DLD1 (cell line): ENCODE results near the gene SCGB1D1.

Experiments used
- in situ Hi-C: cut with HindIII; loops from 2 replicates; pipeline ENCODE4 v1.10.0; 2017; ENCODE audit warnings: low sequenced_read_pairs

Gene SCGB1D1

GRCh38 chr11:62221498-62221897 is 31.5 kb downstream of the SCGB1D1 start:
- in situ Hi-C loops: no loop called here

GRCh38 chr11:62223095-62223494 is 33.1 kb downstream of the SCGB1D1 start:
- in situ Hi-C loops: no loop called here

- in situ Hi-C loops: no loop called here
These were observed 43.7 kb downstream of the SCGB1D1 start for GRCh38 chr11:62233730-62234129.

- in situ Hi-C loops: no loop called here
These were observed 46.2 kb downstream of the SCGB1D1 start for GRCh38 chr11:62236187-62236586.

- in situ Hi-C loops: no loop called here
These were observed 47.5 kb downstream of the SCGB1D1 start for GRCh38 chr11:62237499-62237898.

- in situ Hi-C loops: no loop called here
These were observed 48.1 kb downstream of the SCGB1D1 start for GRCh38 chr11:62238151-62238550.

GRCh38 chr11:62241095-62241494 is 51.1 kb downstream of the SCGB1D1 start:
- in situ Hi-C loops: no loop called here

- in situ Hi-C loops: no loop called here
These were observed 52.0 kb downstream of the SCGB1D1 start, which contains the start of gene SCGB1D2 for GRCh38 chr11:62242021-62242420. SCGB1D2 (plus strand) TSS chr11:62242239; CDS start chr11:62242308, 69 bp downstream.
